SK-N-SH treated with all-trans-retinoic acid at 6 μM for 48 hours (cell line): Measurements from ENCODE around the gene FOXS1.

Experiments used
- OSR1 ChIP-seq: fragments of 250-450 bp; sonication (Bioruptor Pico); IDR thresholded peaks from 2 replicates; pipeline ENCODE4 v1.8.0; 2022; ENCODE audit warnings: moderate library complexity, mild to moderate bottlenecking, inconsistent platforms
- PPARA ChIP-seq: fragments of 250-450 bp; sonication (Bioruptor Pico); IDR thresholded peaks from 2 replicates; pipeline ENCODE4 v1.5.0; 2020; ENCODE audit warnings: mild to moderate bottlenecking, borderline replicate concordance
- TCF4 ChIP-seq: fragments of 250-450 bp; sonication (Bioruptor Pico); IDR thresholded peaks from 2 replicates; pipeline ENCODE4 v1.8.0; 2021; ENCODE audit warnings: mild to moderate bottlenecking, moderate library complexity, borderline replicate concordance
- ZFP3 ChIP-seq: fragments of 250-450 bp; sonication (Bioruptor Pico); IDR thresholded peaks from 2 replicates; pipeline ENCODE4 v1.5.0; 2020; ENCODE audit warnings: mild to moderate bottlenecking, moderate library complexity
- ZFP30 ChIP-seq: fragments of 450-650 bp; formaldehyde crosslinking; IDR thresholded peaks from 2 replicates; pipeline ENCODE4 v1.5.0; 2022; ENCODE audit warnings: mild to moderate bottlenecking, moderate library complexity
- ZNF565 ChIP-seq: fragments of 450-650 bp; formaldehyde crosslinking; conservative IDR thresholded peaks from 2 replicates; pipeline ENCODE4 v1.5.0; 2020; ENCODE audit warnings: low read depth, mild to moderate bottlenecking, moderate library complexity
- TF ChIP-seq, protein P1 (sequence below): fragments of 250-450 bp; sonication (Bioruptor Pico); IDR thresholded peaks from 2 replicates; pipeline ENCODE4 v1.8.0; 2020; ENCODE audit warnings: mild to moderate bottlenecking, moderate library complexity, borderline replicate concordance
- TF ChIP-seq, protein P2 (sequence below): fragments of 250-450 bp; sonication (Bioruptor Pico); IDR thresholded peaks from 2 replicates; pipeline ENCODE4 v1.8.0; 2021; ENCODE audit warnings: low read depth, mild to moderate bottlenecking, moderate library complexity, borderline replicate concordance

DNA sequence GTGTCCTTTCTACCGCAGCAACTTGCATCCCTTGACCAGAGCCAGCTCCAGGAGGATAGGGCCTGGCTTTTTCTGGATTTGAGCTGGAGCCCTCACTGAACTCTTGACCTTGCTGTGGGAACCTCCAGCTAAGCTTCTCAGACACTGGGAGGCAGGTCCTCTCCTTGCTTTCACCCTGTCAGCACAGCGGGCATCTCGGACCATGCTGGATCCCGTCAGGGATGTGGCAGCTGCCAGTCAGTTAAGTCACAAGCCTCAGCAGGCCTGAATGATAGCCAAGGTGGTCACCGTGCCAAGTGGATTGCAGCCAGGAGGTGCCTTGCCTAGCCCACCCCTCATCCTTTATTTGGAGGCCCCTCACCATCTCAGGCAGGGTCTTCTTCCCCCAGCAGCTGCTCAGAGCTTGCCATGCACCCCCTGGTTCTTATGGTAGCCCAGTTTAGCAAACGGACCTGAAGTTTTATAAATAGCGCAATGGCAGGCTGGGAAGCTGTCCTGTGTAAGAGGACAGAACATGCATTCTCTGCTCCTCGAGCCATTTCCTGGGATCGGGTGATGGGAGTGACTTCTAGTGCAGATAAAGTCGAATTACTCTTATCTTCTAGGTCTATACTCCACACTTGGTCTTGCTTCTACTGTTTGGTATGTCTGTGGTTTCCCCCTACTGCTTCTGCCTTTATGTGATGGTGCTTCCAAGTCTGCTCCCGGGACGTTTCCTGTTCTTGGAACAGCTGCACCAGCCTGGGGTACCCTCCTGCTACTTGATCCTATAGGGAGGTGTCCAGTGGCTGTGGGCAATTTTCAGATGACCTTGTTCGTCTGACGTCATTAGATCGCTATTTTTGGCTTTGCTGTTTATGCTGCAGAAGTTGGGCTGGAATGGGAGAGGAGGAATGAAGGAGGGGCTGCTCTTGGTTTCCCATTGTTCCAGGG, 33.3 kb downstream of the FOXS1 start:
- TF ChIP-seq, protein P1, sequence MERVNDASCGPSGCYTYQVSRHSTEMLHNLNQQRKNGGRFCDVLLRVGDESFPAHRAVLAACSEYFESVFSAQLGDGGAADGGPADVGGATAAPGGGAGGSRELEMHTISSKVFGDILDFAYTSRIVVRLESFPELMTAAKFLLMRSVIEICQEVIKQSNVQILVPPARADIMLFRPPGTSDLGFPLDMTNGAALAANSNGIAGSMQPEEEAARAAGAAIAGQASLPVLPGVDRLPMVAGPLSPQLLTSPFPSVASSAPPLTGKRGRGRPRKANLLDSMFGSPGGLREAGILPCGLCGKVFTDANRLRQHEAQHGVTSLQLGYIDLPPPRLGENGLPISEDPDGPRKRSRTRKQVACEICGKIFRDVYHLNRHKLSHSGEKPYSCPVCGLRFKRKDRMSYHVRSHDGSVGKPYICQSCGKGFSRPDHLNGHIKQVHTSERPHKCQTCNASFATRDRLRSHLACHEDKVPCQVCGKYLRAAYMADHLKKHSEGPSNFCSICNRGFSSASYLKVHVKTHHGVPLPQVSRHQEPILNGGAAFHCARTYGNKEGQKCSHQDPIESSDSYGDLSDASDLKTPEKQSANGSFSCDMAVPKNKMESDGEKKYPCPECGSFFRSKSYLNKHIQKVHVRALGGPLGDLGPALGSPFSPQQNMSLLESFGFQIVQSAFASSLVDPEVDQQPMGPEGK (CRISPR knock-in tag): no peak
- TF ChIP-seq TCF4 (CRISPR knock-in tag) (no peak), ZFP30 (CRISPR knock-in tag) (no peak), ZNF565 (CRISPR knock-in tag) (no peak), OSR1 (CRISPR knock-in tag) (no peak), PPARA (CRISPR knock-in tag) (no peak), ZFP3 (no peak)
- TF ChIP-seq, protein P2, sequence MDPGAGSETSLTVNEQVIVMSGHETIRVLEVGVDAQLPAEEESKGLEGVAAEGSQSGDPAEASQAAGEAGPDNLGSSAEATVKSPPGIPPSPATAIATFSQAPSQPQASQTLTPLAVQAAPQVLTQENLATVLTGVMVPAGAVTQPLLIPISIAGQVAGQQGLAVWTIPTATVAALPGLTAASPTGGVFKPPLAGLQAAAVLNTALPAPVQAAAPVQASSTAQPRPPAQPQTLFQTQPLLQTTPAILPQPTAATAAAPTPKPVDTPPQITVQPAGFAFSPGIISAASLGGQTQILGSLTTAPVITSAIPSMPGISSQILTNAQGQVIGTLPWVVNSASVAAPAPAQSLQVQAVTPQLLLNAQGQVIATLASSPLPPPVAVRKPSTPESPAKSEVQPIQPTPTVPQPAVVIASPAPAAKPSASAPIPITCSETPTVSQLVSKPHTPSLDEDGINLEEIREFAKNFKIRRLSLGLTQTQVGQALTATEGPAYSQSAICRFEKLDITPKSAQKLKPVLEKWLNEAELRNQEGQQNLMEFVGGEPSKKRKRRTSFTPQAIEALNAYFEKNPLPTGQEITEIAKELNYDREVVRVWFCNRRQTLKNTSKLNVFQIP (CRISPR knock-in tag): no peak
